PC-3 (cell line): Measurements from ENCODE around the gene NR2C2. TPM values are rescaled to one million over a fixed set of nuclear protein-coding genes. Genes with fewer than 3 reads are reported as not detected.

ENCODE experiments used
- ATAC-seq: fragments of 200-7000 bp; cut with Tn5 transposase; 2 replicates; pipeline ENCODE4 v1.9.1; 2020; ENCODE audit warnings: mild to moderate bottlenecking, moderate library complexity
- BruUV-seq: library from RNA; stranded (reverse); fragments of 400-500 nt; replicated peaks from 2 replicates; lab custom pipeline; 2021; lab: Mats Ljungman, UMichigan
- CTCF ChIA-PET: fragments of 300-600 bp; sonication (Branson Sonifier 250); formaldehyde crosslinking; loops from one replicate; lab custom pipeline; 2022; ENCODE audit warnings: antibody characterized with exemption; lab: Charles Lee
- POLR2A ChIA-PET: fragments of 300-600 bp; sonication (Branson Sonifier 250); formaldehyde crosslinking; loops from one replicate; lab custom pipeline; 2022; ENCODE audit warnings: antibody characterized with exemption; ENCODE audit not compliant: unreplicated experiment; lab: Charles Lee
- DNase-seq: peaks from one replicate; pipeline ENCODE4 v3.0.0-alpha.2; 2015
- H2AFZ ChIP-seq: fragments of 300-600 bp; sonication (generic); 2 replicates; pipeline ENCODE4 v1.6.0; 2016; ENCODE audit warnings: antibody characterized with exemption, low read length
- H3F3A ChIP-seq: fragments of 300-600 bp; sonication (generic); one replicate; pipeline ENCODE4 v1.6.0; 2017; ENCODE audit warnings: antibody characterized with exemption, low read length, control low read depth, mild to moderate bottlenecking; ENCODE audit not compliant: unreplicated experiment
- H3K27ac ChIP-seq: fragments of 300-600 bp; sonication (generic); 2 replicates; pipeline ENCODE4 v1.5.1; 2016; ENCODE audit warnings: mild to moderate bottlenecking, low read length
- H3K27me3 ChIP-seq: fragments of 300-600 bp; sonication (generic); 2 replicates; pipeline ENCODE4 v1.6.1; 2016; ENCODE audit warnings: low read length, mixed read lengths
- H3K36me3 ChIP-seq: fragments of 300-600 bp; sonication (generic); 2 replicates; pipeline ENCODE4 v1.6.1; 2016; ENCODE audit warnings: low read depth, mixed run types, low read length, mixed read lengths
- H3K4me1 ChIP-seq: fragments of 300-600 bp; sonication (generic); 2 replicates; pipeline ENCODE4 v1.5.1; 2016; ENCODE audit warnings: low read length; ENCODE audit not compliant: insufficient read depth
- H3K4me2 ChIP-seq: fragments of 300-600 bp; sonication (generic); 2 replicates; pipeline ENCODE4 v1.6.0; 2016; ENCODE audit warnings: low read length
- H3K4me3 ChIP-seq: fragments of 300-600 bp; sonication (generic); 2 replicates; pipeline ENCODE4 v1.5.1; 2016; ENCODE audit warnings: mild to moderate bottlenecking, low read length, mixed read lengths
- H3K79me2 ChIP-seq: fragments of 300-600 bp; sonication (generic); 2 replicates; pipeline ENCODE4 v1.6.1; 2017; ENCODE audit warnings: low read length, mixed read lengths
- H3K9ac ChIP-seq: fragments of 300-600 bp; sonication (generic); 2 replicates; pipeline ENCODE4 v1.6.0; 2016; ENCODE audit warnings: mild to moderate bottlenecking, low read length
- H3K9me2 ChIP-seq: fragments of 300-600 bp; sonication (generic); replicated peaks from 2 replicates; pipeline ENCODE4 v1.6.1; 2016; ENCODE audit warnings: mixed run types, low read length, mixed read lengths
- H3K9me3 ChIP-seq: fragments of 300-600 bp; sonication (generic); 2 replicates; pipeline ENCODE4 v1.6.1; 2016; ENCODE audit warnings: low read length, mixed read lengths
- H4K20me1 ChIP-seq: fragments of 300-600 bp; sonication (generic); 2 replicates; pipeline ENCODE4 v1.6.1; 2016; ENCODE audit warnings: low read length, mixed read lengths
- EZH2 ChIP-seq: fragments of 300-600 bp; sonication (generic); IDR thresholded peaks from one replicate; pipeline ENCODE4 v1.6.1; 2017; ENCODE audit warnings: antibody characterized with exemption, mild to moderate bottlenecking, low read length; ENCODE audit not compliant: unreplicated experiment
- EZH2phosphoT487 ChIP-seq: fragments of 300-600 bp; sonication (generic); IDR thresholded peaks from 2 replicates; pipeline ENCODE4 v1.6.1; 2018; ENCODE audit warnings: mild to moderate bottlenecking, antibody characterized with exemption, low read length, borderline replicate concordance
- intact Hi-C: fragments of 100-400 bp; cut with micrococcal nuclease; formaldehyde crosslinking; loops from 2 replicates; pipeline ENCODE4 v1.9.0; 2023
- total RNA-seq: library from RNA; depleted of rRNA; stranded (reverse); fragments of >200 nt; gene quantifications from 2 replicates; pipeline ENCODE4 v1.2.3, GENCODE V29; 2014
- TF ChIP-seq, protein P1 (sequence below): fragments of 300-600 bp; sonication (generic); conservative IDR thresholded peaks from 2 replicates; pipeline ENCODE4 v1.5.1; 2017; ENCODE audit warnings: antibody characterized with exemption, low read depth, mild to moderate bottlenecking, low read length

Gene NR2C2
- total RNA-seq, 1 experiment from 2014 or later: 21.9 TPM

DNA sequence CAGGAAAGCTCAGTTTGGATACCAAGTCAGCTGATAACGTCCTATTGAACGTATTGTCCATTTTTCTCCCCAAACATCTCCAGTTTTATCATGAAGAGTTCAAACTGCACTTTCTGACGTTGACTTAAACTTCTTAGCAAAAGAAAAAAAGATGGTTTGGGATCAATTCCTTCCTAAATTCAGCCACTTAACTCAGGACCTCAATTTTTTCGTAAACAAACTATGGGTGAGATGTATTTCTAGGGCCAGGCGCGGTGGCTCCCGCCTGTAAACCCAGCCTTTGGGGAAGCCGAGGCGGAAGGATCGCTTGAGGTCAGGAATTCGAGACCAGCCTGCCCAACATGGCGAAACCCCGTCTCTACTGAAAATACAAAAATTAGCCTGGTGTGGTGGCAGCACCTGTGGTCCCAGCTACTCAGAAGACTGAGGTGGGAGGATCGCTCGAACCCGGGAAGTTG, 118.2 kb downstream of the NR2C2 start:
- peak overlapping the region; percentile 30 for H3K27ac ChIP-seq
- TSS peak; percentile 60 for BruUV-seq

GRCh38 chr3:15066467-15066866, 119.1 kb downstream of the NR2C2 start:
- H3K36me3 ChIP-seq: peaks cover 12% of the 10 kb centered on the region
- H3K9ac ChIP-seq: no peak overlapping the region
- intact Hi-C loops: no loop called here
- H3K9me3 ChIP-seq: no peaks in the 10 kb centered on the region
- CTCF ChIA-PET: no interaction called here
- H3K9me2 ChIP-seq: no peaks in the 10 kb centered on the region
- ATAC-seq: no peak
- no peak overlapping the region for H3K4me2 ChIP-seq
- POLR2A ChIA-PET: no interaction called here
- peaks cover 15% of the 10 kb centered on the region for H4K20me1 ChIP-seq
- H3K4me1 ChIP-seq: peaks cover 17% of the 10 kb centered on the region
- H2AFZ ChIP-seq: no peak overlapping the region
- no TSS peak for BruUV-seq
- peaks cover 24% of the 10 kb centered on the region for H3K79me2 ChIP-seq
- H3K4me3 ChIP-seq: no peak overlapping the region
- H3K27ac ChIP-seq: no peak overlapping the region
- no peak for DNase-seq
- H3F3A ChIP-seq: no peaks in the 10 kb centered on the region
- no peaks in the 10 kb centered on the region for H3K27me3 ChIP-seq
- TF ChIP-seq, protein P1, sequence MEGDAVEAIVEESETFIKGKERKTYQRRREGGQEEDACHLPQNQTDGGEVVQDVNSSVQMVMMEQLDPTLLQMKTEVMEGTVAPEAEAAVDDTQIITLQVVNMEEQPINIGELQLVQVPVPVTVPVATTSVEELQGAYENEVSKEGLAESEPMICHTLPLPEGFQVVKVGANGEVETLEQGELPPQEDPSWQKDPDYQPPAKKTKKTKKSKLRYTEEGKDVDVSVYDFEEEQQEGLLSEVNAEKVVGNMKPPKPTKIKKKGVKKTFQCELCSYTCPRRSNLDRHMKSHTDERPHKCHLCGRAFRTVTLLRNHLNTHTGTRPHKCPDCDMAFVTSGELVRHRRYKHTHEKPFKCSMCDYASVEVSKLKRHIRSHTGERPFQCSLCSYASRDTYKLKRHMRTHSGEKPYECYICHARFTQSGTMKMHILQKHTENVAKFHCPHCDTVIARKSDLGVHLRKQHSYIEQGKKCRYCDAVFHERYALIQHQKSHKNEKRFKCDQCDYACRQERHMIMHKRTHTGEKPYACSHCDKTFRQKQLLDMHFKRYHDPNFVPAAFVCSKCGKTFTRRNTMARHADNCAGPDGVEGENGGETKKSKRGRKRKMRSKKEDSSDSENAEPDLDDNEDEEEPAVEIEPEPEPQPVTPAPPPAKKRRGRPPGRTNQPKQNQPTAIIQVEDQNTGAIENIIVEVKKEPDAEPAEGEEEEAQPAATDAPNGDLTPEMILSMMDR: no peak
- TF ChIP-seq EZH2phosphoT487 (no peak), EZH2 (no peak)

More for the DNA sequence above, 118.2 kb downstream of the NR2C2 start:
- H3K4me2 ChIP-seq: peak overlapping the region; percentile 77
- peak overlapping the region; percentile 98 for H3K9ac ChIP-seq
- H3K9me3 ChIP-seq: no peaks in the 10 kb centered on the region
- TF ChIP-seq, protein P1: no peak
- TF ChIP-seq EZH2phosphoT487: no peak
- TF ChIP-seq EZH2: no peak
- peak overlapping the region; percentile 88 for H3K4me3 ChIP-seq
- ChIA-PET CTCF (interaction anchor here (1.0 kb wide), 1 partner anchor 14 kb away, joined by 4 read pairs; no protein-coding TSS in a partner anchor), POLR2A (interaction anchor here (0.9 kb wide), 1 partner anchor 52 kb away, joined by 3 read pairs; no protein-coding TSS in a partner anchor)
- H3K79me2 ChIP-seq: peaks cover 29% of the 10 kb centered on the region
- H2AFZ ChIP-seq: peak overlapping the region; percentile 81
- DNase-seq (no peak), ATAC-seq (no peak)
- no peaks in the 10 kb centered on the region for H3F3A ChIP-seq
- H3K36me3 ChIP-seq: peaks cover 6% of the 10 kb centered on the region; the same call in 1 of the 2 replicates
- peaks cover 17% of the 10 kb centered on the region for H3K4me1 ChIP-seq
- no peaks in the 10 kb centered on the region for H3K27me3 ChIP-seq
- intact Hi-C loops: loop anchor here (2.0 kb wide), 1 partner anchor 33 kb away; the partner anchor contains the start of gene RBSN
- H4K20me1 ChIP-seq: peaks cover 15% of the 10 kb centered on the region
- no peaks in the 10 kb centered on the region for H3K9me2 ChIP-seq

DNA sequence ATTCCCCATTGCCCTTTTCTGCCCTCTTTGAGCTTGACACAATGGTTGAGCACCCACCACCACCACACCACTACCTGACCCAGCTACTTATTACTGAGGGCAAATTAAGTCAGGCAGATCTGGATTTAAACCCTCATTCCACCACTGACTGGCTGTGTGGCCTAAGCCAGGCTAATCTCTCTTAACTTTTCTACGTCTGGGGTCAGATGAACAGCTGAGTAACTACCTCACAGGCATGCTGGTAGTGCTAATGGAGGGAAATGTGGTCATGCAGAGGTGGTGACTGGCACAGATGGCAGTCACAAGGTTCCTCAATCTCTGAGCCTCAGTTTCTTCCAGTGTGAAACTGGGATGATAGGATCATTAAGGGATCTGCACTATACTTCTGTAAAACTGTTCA, 122.1 kb downstream of the NR2C2 start:
- Histone ChIP-seq H4K20me1 (no peaks in the 10 kb centered on the region), H3K27ac (no peak overlapping the region), H3K4me2 (no peak overlapping the region), H3K4me1 (peaks cover 6% of the 10 kb centered on the region), H2AFZ (no peak overlapping the region), H3K9me3 (no peaks in the 10 kb centered on the region), H3F3A (no peaks in the 10 kb centered on the region), H3K9ac (no peak overlapping the region), H3K9me2 (no peaks in the 10 kb centered on the region), H3K27me3 (no peaks in the 10 kb centered on the region), H3K79me2 (peaks cover 6% of the 10 kb centered on the region), H3K36me3 (peaks cover 26% of the 10 kb centered on the region), H3K4me3 (no peak overlapping the region)
- CTCF ChIA-PET: no interaction called here
- intact Hi-C loops: no loop called here
- no TSS peak for BruUV-seq
- no peak for TF ChIP-seq EZH2phosphoT487
- no peak for TF ChIP-seq EZH2
- TF ChIP-seq, protein P1: no peak
- POLR2A ChIA-PET: no interaction called here
- ATAC-seq: no peak
- no peak for DNase-seq
